ENCODE data around the gene HOXA7. TPM values are rescaled to one million over a fixed set of nuclear protein-coding genes. Genes with fewer than 3 reads are reported as not detected.
A peak's percentile ranks its signal among the peaks of the same experiment; 100 is the strongest.

HOXA7 gene
- polyA plus RNA-seq, 1 experiment = 4.4 TPM

- ChIA-PET POLR2A (no interaction called here), CTCF (interaction anchor here (1.6 to 6.9 kb wide), 2 partner anchors 8 to 11 kb away, joined by 6 to 74 read pairs; partner anchors contain the start of gene HOXA5)
- DNase-seq (ENCODE audit: low read depth) = no peak
These were observed 2.1 kb downstream of the HOXA7 start for GRCh38 chr7:27154369-27154768.

GRCh38 chr7:27153526-27153925, 2.9 kb downstream of the HOXA7 start:
- DNase-seq (ENCODE audit: low read depth) = no peak
- Histone ChIP-seq H3K4me3 (ENCODE audit: low read depth, low read length) (no peak overlapping the region), H3K36me3 (ENCODE audit: control insufficient read depth, insufficient read depth, low read length) (no peaks in the 10 kb centered on the region), H3K27me3 (ENCODE audit: control insufficient read depth, insufficient read depth, low read length) (no peaks in the 10 kb centered on the region)
- CTCF ChIA-PET = interaction anchor here (1.6 to 6.9 kb wide), 3 partner anchors 9 to 788 kb away, joined by 5 to 74 read pairs (median 6); partner anchors contain the start of gene HOXA5
- POLR2A ChIA-PET = no interaction called here
- TF ChIP-seq CTCF (IDR thresholded peaks at IDR 0.05; ENCODE audit: insufficient read depth, low read depth, low read length) = no peak

More at GRCh38 chr7:27154369-27154768, 2.1 kb downstream of the HOXA7 start:
- H3K27me3 ChIP-seq (ENCODE audit: control insufficient read depth, insufficient read depth, low read length) = no peaks in the 10 kb centered on the region
- H3K4me3 ChIP-seq (ENCODE audit: low read depth, low read length) = no peak overlapping the region
- TF ChIP-seq CTCF (IDR thresholded peaks at IDR 0.05; ENCODE audit: insufficient read depth, low read depth, low read length) = no peak
- no peaks in the 10 kb centered on the region for H3K36me3 ChIP-seq (ENCODE audit: control insufficient read depth, insufficient read depth, low read length)

GRCh38 chr7:27152816-27153442, 3.5 kb downstream of the HOXA7 start:
- Histone ChIP-seq H3K4me3 (ENCODE audit: low read depth, low read length) (peak overlapping the region; percentile 3; the same call in 1 of the 2 replicates), H3K27me3 (ENCODE audit: control insufficient read depth, insufficient read depth, low read length) (no peaks in the 10 kb centered on the region), H3K36me3 (ENCODE audit: control insufficient read depth, insufficient read depth, low read length) (no peaks in the 10 kb centered on the region)
- ChIA-PET CTCF (interaction anchor here (1.4 to 6.9 kb wide), 4 partner anchors 9 to 787 kb away, joined by 5 to 74 read pairs (median 8); partner anchors contain the start of gene HOXA5), POLR2A (no interaction called here)
- DNase-seq (ENCODE audit: low read depth) = no peak
- TF ChIP-seq CTCF (IDR thresholded peaks at IDR 0.05; ENCODE audit: insufficient read depth, low read depth, low read length) = no peak

GRCh38 chr7:27151931-27152815, 4.3 kb downstream of the HOXA7 start, which contains the start of gene HOXA3:
HOXA3 (minus strand) TSS chr7:27152583; CDS start chr7:27110640, 41,943 bp downstream.
- POLR2A ChIA-PET = no interaction called here
- Histone ChIP-seq H3K4me3 (ENCODE audit: low read depth, low read length) (peak within 1 kb of the TSS; percentile 59), H3K27me3 (ENCODE audit: control insufficient read depth, insufficient read depth, low read length) (no peaks in the 10 kb centered on the region), H3K36me3 (ENCODE audit: control insufficient read depth, insufficient read depth, low read length) (no peaks in the 10 kb centered on the region)
- CTCF ChIA-PET = interaction anchor here (0.6 to 6.9 kb wide), 10 partner anchors 7 to 786 kb away, joined by 3 to 74 read pairs (median 6); partner anchors contain the start of gene HOXA5
- DNase-seq (ENCODE audit: low read depth) = no peak
- TF ChIP-seq CTCF (IDR thresholded peaks at IDR 0.05; ENCODE audit: insufficient read depth, low read depth, low read length) = no peak
